Pericardium fibroblast (primary cell): Measurements from ENCODE around the gene GRIN3A. TPM values are rescaled to one million over a fixed set of nuclear protein-coding genes. Genes with fewer than 3 reads are reported as not detected.

Experiments
- total RNA-seq: library from RNA; depleted of rRNA; stranded (reverse); fragments of >200 nt; gene quantifications from 2 replicates; pipeline ENCODE4 v1.2.3, GENCODE V29; 2015

Gene GRIN3A
- not detected in 2 replicates for total RNA-seq

GRCh38 chr9:101738566-101739183, at the start of gene GRIN3A:
Gene GRIN3A (minus strand): TSS chr9:101738647. CDS start chr9:101737979, 668 bp downstream.

GRCh38 chr9:101594796-101595195, 143.7 kb downstream of the GRIN3A start, which contains the start of gene PPP3R2:
Gene PPP3R2 (minus strand): TSS chr9:101594969. CDS start chr9:101594921, 48 bp downstream.

GRCh38 chr9:101533334-101534204, 204.9 kb downstream of the GRIN3A start, which contains the start of gene RNF20:
Gene RNF20 (plus strand): TSS chr9:101533853. CDS start chr9:101535424, 1,571 bp downstream.

Other genes with a start within 250 kb of the GRIN3A start
- gene RNF20, start 204.8 kb downstream of the GRIN3A start, total RNA-seq: 10.4 and 20.5 TPM in 2 replicates
- not detected in 2 replicates for gene PPP3R2, start 143.7 kb downstream of the GRIN3A start, total RNA-seq